Central memory CD4-positive, alpha-beta T cell (primary cell): ENCODE results near the gene MXRA7.
A peak's percentile ranks its signal among the peaks of the same experiment; 100 is the strongest.
"Not testable (repeated sequence)": the region's sequence is repeated elsewhere in the genome, so short reads cannot be mapped to it uniquely, and the experiment has no call there.

ENCODE experiments used
- DNase-seq: peaks from one replicate; pipeline ENCODE4 v3.0.0; 2022

MXRA7 gene

DNA sequence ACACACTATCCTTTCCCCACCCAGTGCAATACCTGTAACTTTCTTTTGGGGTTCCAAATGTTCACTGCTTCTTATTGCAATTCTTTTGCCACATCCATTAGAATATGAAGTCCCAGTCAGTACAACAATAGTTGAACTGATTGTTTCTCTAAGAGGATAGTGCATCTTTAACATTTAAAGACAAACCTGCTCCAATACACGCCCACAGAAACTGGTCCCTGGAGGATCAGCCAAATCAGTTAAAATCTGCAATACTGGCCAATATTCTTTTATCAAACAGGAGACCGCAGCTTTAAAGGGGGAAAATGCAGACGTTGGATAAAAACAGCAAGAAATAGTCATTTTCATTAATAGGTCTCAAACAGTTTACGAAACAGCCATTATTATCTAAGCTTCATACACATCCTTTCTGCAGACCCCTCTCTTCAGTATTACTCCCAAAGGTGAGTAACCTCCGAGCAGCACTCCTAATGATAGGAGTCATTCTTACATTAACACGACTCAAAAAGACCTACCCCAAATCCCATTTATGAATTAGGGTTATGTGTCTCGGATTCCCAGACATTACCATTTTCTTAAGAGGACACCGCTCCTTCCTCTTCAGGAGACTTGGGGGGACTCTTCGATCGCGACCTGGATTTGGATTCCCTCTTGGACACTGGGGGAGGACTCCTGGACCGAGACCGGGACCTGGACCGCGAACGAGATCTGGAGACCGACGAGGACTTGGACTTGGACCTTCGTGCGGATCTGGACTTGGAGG is 25.0 kb upstream of the MXRA7 start:
- DNase-seq: no peak

DNA sequence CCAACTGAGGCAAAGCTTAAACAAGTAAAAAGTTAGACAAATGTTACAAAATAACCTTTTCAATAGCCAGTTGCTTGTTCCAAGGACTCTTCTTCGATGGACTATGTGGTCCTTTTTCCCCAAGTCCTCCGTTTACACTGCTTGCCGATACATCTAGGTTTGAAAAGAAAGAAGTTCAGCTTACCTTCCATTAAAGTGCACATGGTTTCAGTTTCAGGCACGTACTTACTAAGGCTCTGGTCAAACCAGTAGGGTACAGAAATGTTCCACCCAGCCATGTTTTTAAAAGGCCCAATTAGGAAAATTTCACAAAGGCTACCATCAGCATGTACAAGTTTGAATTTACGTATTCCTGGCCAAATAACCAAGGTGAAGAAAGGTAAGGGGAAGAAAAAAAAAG is 24.2 kb upstream of the MXRA7 start:
- DNase-seq: no peak

DNA sequence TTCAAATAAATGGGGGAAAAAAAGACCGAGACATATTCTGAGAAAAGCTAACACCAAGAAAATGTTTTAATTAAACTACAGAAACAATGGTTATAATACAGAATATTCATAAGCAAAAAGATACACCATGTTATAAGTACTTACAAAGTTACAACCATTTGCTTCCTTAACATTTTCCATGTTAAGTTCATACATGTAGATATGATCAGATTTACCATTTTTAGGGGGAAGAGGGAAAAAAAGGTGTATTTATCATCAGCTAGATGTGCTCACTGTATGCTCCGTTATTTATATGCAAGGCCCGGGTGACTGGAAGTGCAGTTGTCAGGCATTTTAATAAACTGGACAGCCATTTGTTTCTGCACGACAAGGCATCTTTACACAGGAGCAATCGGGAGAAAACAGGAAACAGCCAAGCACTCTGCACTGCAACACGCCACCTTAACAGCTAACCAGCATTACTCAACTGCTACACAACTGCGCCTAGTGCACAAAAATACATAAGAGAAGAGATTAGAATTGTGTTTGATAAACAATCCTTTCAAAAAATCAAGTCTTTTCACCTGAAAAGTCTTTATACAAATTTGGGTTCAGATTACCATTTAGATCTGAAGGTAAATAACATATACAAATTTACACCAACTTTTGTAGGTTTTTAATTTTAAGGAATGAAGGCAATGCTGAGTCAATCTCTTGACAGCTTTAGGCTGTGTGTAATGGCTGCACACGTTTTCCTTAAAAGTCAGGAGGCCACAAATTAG is 23.5 kb upstream of the MXRA7 start:
- DNase-seq: no peak

DNA sequence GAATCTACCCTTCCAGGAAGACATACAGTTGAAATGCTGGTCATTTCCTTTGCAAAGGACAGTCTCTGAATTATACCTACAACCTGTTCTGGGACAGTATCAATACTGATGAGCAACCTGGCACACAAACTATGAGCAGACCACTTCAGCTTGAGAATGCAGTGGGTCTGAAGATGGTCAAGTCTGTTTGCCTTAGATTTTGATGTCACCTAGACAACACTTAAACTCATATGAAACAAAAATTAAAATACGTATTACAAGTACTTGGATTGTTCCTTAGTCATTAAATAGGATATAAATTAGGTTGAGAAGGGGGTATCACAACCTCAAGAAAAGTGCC is 22.8 kb upstream of the MXRA7 start:
- no peak for DNase-seq

DNA sequence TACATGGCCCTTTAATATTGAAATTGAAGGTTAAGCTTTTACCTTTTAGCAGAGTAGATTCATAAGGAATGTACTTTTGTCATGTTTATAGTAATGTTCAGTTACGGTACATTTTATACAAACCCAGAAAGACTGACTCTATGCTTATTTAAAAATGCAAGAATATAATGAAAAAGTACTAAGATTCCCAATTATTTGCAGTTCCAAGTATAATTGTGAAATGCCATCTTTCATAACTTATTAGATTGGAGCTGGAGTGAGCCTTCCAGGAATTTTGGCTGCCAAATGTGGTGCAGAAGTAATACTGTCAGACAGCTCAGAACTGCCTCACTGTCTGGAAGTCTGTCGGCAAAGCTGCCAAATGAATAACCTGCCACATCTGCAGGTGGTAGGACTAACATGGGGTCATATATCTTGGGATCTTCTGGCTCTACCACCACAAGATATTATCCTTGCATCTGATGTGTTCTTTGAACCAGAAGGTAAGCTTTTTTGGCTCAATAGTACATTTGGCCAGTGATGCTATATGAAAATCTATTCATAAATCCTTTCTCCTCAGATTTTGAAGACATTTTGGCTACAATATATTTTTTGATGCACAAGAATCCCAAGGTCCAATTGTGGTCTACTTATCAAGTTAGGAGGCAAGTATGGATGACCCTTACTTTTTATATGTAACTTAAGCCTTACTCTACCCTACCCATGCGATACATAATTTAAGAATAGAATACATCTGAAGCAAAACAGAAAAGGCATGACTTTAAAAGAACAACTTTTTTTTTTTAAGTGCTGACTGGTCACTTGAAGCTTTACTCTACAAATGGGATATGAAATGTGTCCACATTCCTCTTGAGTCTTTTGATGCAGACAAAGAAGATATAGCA is 22.2 kb upstream of the MXRA7 start:
- DNase-seq: no peak

DNA sequence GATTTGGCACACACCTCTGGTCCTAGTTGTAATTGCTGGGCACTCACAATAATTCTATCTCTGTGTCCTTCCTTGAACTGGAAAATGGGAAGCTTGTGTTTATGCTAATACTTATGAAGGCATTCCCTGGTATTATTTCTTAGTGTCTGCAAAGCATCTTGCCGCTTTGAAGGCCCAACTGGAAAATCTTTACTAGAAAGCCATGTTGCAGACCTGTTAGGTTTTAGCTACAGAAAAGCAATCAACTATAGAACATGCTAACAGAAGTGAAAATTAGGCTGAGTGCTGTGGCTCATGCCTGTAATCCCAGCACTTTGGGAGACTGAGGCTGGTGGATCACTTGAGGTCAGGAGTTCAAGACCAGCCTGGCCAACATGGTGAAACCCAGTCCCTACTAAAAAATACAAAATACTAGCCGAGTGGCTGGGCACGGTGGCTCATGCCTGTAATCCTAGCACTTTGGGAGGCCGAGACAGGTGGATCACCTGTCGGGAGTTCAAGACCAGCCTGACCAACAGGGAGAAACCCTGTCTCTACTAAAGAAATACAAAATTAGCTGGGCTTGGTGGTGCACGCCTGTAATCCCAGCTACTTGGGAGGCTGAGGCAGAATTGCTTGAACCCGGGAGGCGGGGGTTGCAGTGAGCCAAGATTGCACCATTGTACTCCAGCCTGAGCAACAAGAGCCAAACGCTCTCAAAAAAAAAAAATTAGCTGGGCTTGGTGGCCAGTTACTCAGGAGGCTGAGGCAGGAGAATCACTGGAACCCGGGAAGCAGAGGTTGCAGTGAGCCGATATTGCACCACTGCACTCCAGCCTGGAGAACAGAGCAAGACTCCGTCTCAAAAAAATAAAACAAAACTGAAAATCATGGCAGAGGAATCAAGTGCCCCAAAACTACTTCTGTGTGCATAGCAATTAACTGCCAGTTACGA is 21.3 kb upstream of the MXRA7 start:
- not testable (repeated sequence) for DNase-seq

DNA sequence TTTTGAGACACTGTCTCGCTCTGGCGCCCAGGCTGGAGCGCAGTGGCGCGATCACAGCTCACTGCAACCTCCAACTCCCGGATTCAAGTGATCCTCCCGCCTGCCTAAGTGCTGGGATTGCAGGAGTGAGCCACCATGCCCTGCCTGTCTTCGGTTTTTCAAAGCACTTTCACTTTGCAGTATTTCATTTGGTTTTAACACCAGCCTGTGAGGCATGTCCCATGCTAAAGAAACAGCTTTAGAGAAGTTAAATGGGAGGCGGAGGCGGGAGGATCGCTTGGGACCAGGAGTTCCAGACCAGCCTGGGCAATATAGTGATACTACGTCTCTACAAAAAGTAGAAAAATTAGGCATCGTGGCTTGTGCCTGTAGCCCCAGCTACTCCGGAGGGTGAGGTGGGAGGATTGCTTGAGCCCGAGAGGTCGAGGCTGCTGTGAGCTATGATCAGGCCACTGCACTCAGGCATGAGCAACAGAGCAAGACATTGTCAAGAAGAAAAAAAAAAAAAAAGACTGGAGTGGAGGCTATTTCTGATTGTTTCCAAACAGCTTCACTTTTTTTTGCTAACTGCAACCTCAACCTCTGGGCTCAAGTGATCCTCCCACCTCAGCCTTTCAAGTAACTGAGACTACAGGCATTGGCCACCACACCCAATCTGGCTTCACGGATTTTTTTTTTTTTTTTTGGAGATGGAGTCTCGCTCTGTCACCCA is 17.1 kb upstream of the MXRA7 start:
- peak; percentile 35 for DNase-seq

DNA sequence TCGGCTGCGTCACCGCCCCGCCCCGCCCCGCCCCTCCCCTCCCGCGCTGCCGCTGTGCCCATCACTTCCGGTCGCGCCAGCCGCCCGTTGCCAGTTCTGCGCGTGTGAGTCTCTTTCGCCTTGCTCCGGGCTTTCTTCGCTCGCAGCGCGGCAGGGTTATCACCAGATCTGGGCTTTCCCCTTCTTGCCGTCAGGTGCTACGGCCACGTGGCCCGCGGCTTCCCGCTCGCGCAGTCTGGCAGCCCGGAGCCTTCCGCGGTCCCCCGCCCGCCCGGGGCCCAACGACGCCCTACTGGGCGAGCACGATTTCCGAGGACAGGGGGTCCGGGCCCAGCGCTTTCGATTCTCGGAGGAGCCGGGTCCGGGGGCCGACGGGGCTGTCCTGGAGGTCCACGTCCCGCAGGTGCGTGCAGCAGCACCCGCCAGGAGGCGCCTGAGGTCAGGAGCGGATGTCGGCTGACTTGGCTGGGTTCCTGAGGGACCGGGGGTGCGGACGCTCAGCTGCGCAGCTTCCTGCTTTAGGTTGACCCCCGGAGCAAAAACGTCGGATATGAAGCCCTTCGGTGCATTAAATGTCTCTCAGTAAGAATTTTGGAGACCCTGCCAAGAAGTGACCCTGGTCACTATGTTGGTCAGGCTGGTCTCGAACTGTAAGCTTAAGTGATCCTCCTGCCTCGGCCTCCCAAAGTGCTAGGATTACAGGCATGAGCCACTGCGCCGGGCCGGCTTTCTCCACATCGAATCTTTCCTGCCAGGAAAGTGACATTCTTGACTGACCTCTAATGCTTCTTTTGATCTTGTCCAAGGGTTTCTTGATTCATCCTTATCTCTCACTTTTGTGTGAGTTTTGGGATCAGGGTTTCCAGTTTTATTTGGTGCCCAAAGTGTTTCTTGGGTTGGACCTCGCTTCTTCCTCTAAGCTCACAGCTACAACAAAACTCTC is 16.3 kb upstream of the MXRA7 start, which contains the start of gene METTL23:
Gene METTL23, plus strand, starts transcription at position 64 of the 943 bp plus-strand sequence. CDS start 2,872 bp downstream, outside the sequence.
- peak; percentile 96 for DNase-seq

DNA sequence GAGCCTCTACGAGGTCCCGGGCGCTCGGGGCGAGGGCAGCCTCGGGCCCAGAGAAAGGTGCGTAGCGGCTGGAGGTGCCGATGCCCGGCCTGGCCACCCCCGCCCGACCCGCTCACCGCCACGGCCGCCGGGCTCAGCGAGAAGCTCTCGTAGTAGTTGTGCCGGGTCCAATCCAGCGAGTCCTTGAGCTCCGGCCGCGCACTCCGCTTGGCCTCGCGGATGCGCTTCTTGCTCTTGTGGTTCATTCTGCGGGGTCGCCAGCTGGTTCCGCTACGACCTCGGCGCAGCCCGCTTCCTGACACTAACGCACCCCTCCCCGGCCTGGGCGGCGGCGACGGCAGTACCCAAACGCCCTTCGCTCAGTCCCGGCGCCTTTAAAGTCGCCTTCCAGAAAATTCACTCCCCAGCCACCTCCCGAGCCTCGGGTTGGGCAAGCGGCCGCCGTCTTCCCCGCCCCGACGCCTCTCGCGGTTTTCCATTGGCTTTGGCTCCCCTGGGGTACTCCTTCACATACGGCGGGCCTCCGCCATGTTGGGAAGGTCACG is 15.5 kb upstream of the MXRA7 start, which contains the start of gene JMJD6:
Gene JMJD6, minus strand, starts transcription at position 376 of the 545 bp plus-strand sequence. Its CDS starts 131 bp downstream, at position 245.
- no peak for DNase-seq

DNA sequence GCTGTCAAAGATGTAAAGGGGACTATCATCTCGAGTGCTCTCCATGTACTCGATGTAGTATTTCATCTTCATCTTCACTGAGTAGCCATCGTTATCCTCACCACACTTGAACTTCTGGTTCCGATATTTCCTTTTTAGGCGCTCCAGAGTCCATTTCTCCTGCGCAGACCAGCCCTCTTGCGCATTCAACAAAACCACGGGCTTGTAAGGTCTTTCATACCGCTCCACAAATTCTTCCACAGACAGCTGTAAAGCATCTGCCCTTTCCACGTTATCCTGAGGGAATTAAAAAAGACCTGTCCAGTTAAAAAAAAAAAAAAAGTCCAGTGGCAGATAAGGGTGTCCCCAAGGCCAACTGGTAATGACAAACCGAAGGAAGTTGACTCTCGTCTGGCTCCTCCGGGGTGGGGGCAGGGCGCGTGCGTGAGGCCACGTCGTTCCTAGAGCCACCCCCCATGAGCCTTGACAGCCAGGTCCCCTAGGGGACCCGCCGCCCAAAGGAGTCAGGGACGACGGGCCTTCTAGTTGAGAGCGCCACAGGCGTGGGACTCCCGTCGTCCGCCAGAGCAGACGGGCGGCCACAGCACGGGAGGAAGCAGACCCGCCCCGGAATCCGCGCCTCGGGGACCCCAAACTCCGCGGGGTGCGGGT is 14.9 kb upstream of the MXRA7 start:
- peak; percentile 68 for DNase-seq

DNA sequence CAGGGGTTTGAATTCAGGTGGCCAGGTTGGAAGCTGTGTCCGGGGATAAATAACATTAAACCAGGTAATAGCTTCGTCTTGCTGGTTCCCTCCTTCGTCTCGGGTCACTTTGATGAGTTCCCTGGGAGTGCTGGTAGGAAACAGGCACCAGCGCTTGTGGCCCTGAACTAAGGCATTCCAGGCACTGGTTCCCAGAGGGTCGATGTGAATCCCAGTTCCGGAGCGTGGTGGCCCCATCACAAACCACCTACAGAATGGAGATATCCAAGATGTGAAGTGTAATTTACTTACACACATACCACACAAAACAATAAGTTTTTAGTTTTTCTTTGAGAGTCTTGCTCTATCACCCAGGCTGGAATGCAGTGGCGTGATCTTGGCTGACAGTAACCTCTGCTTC is 13.0 kb upstream of the MXRA7 start:
- DNase-seq: no peak

DNA sequence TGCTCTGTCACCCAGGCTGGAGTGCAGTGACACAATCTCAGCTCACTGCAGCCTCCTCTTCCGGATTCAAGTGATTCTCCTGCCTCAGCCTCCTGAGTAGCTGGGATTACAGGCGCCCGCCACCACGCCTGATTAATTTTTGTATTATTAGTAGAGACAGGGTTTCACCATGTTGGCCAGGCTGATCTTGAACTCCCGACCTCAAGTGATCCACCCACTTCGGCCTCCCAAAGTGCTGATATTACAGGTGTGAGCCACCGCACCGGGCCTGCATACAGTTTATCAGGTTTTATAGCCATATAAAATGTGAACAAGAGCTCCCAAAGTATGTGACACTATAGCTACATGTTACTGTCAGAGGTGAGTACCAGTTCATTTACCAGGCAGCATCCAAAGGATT is 12.2 kb upstream of the MXRA7 start:
- not testable (repeated sequence) for DNase-seq

DNA sequence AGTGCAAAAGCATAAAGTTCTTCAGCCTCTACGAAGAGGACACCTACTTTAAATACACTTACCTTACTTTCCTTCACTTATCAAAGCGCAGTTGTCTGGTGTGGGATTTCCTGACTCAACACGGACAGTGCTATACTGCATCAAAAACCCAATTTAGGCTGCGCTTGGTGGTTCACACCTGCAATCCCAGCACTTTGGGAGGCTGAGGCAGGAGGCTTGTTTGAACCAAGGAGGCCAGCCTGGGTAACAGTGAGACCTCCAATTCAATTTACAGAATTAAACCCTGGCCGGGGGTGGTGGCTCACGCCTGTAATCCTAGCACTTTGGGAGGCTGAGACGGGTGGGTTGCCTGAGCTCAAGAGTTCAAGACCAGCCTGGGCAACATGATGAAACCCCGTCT is 11.5 kb upstream of the MXRA7 start:
- no peak for DNase-seq

DNA sequence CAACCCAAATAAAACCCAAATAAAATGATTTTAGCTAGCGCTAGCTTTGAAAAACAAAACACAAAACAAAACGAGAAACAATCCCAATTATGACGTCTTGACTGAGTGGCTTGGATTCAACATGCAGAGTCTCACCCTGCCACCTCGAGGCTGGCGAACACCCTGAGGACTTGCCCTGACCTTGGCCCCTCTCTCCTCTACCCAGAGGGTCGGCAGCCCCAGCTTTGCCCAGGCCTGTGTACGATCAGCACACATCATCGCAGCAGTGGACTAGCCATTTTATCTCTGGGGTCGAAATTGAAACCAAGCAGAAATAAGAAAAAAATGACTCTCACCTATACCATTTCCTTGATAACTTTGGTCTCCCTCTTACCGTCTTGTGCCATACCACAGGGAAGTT is 10.7 kb upstream of the MXRA7 start:
- no peak for DNase-seq

DNA sequence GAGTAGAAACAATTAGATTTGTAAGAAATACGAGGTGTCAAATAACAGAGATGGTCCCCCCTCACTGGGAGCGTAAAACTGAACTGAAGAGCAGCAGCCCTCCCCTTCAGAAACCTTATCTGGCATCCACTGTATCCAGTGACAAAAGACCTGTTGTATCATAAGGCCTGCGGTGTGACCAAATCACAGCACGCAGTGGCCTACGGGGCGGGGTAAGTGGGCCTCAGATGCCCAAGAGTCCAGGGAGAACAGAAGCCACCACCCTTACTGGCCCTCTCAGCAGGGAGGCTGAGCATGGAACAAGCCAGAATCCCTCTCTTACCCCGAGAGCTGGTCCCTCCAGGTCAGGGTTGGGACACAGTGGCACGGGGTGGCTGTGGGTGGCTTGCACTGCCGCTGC is 10.2 kb upstream of the MXRA7 start:
- DNase-seq: no peak

DNA sequence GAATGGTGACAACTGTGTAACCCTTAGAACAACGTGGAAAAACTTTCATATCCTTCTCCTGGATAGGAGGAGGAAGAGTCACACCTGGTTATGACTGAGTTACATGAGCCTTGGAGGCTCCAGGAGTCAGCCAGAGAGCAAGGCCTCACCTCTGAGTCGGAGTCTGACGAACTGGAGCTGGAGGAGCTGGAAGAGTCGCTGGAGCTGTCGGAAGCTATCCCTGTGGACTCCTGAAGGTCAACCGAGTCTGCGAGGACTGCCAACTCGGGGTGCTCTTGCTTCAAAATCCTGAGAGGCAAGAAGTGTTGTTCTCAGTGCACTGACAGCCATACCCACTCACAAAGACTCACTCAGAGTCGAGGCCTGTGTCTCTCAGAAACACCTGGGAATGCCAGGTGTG is 9.4 kb upstream of the MXRA7 start:
- DNase-seq: no peak

DNA sequence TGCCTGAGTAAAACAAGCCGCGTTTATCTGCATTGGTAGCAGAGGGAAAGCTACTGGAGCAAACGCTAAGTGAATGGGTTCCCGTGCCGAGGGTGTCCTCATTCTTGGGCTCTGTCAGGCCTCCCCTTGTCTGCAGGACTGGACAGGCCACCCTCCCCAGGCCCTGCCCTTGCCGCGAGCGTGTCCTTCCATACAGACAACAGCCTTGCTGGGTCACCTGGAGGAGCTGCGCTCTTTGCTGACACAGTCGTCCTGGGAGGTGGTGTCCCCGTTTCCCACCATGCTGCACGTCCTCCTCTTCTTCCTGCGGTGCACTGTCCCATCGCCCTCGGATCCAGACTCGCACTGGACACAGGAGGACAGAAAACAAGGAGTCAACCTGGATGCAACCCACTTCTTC is 7.8 kb upstream of the MXRA7 start:
- no peak for DNase-seq

DNA sequence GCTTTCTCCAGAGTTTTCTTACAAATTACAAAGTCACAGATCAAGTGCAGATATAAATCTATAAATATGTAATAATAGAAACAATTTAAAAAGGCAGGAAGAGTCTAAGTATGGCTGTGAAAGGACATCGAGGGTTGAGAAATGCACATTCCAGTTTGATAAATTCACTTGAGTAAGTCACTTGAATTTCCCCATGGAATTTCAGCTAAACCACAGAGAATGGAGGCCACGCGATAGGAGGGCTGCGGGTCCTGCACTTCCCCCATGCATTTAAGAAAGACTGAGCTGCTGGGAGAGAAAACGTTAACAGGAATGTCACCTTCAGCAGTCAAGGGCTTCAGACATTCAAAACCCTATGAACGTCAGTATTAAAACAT is 6.1 kb upstream of the MXRA7 start:
- no peak for DNase-seq

DNA sequence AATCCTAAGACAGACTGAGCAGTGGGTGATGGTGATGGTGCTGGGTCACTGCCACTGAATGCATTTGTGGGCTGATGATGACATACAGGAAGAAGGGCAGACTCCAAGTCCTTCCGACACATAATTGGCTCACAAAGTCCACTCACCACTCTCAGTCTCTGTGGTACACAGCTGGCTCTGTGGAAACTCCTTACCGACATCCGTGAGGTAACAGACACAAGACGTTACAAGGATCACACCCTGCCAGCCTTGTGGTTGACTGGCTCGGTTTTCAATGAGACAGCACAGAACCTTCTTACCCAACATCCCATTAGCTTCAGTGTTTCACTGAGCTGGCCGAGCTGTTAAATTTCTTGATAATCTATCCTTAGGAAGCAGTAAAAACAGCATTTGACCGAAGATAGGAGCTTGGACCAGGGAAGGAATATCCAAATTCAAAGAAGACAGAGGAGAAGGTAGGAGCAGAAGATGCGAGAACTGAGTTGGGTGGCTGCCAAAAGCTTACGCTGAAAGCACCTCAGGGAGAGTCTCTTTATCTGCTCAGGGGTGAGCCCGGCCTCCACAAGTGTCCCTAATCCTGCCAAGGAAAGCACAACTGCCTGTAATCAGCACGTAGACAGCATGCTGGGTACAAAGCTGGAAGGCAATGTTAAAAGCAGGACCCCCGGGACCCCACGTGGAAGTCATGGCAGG is 5.5 kb upstream of the MXRA7 start:
- DNase-seq: peak; percentile 74
